ENCODE results near the gene GNAQ.

DNA sequence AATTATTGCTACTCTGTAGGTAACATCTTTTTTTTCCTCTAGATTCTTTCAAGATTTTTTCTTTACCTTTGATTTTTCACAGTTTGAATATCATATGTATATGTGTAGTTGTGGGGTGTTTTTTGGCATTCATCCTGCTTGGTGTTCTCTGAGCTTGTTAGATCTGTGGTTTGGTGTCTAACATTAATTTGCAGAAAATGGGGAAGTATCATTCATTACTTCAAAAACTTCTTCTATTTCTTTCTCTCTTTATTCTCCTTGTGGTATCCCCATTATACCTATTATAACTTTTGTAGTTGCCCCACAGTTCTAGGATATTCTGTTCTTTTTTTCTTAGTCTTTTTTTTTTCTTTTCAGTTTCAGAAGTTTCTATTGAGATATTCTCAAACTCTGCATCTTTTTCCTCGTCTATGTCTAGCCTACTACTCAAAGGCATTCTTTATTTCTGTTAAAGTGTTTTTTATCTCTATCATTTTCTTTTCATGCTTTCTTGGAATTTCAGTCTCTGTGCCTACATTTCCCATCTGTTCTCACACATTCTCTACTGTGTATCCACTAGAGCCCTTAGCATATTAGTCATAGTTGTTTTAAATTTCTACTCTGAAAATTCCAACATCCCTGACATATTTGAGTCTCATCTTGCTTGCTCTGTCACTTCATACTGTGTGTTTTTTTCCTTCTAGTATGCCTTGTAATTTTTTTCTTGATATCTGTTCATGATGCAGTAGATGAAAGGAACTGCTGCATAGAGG is 323.4 kb downstream of the GNAQ start:
- TF ChIP-seq, protein P1, sequence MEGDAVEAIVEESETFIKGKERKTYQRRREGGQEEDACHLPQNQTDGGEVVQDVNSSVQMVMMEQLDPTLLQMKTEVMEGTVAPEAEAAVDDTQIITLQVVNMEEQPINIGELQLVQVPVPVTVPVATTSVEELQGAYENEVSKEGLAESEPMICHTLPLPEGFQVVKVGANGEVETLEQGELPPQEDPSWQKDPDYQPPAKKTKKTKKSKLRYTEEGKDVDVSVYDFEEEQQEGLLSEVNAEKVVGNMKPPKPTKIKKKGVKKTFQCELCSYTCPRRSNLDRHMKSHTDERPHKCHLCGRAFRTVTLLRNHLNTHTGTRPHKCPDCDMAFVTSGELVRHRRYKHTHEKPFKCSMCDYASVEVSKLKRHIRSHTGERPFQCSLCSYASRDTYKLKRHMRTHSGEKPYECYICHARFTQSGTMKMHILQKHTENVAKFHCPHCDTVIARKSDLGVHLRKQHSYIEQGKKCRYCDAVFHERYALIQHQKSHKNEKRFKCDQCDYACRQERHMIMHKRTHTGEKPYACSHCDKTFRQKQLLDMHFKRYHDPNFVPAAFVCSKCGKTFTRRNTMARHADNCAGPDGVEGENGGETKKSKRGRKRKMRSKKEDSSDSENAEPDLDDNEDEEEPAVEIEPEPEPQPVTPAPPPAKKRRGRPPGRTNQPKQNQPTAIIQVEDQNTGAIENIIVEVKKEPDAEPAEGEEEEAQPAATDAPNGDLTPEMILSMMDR (conservative IDR thresholded peaks at IDR 0.05; ENCODE audit: low read depth, low read length): no peak
- TF ChIP-seq EZH2 (IDR thresholded peaks at IDR 0.05; ENCODE audit: low read length, unreplicated experiment): no peak
